HEK293 (cell line): ENCODE data around the gene DPP6.

Experiments used
- CTCF ChIA-PET: fragments of 350-600 bp; formaldehyde crosslinking; extraction: SDS; loops from one replicate; lab custom pipeline; 2021; ENCODE audit warnings: antibody characterized with exemption; lab: Yijun Ruan, JAX
- POLR2A ChIA-PET: fragments of 300-600 bp; formaldehyde crosslinking; extraction: SDS; loops from one replicate; lab custom pipeline; 2020; ENCODE audit warnings: antibody characterized with exemption, inconsistent platforms; lab: Yijun Ruan, JAX
- H3K27ac ChIP-seq: fragments of 200-500 bp; sonication (Bioruptor generic); 2 replicates; pipeline ENCODE4 v1.5.1; 2014; ENCODE audit warnings: low read depth, low read length, control low read depth, inconsistent platforms; ENCODE audit errors: extremely low read depth
- H3K36me3 ChIP-seq, 2 experiments: fragments of 200-500 bp in 1 of 2; sonication (Bioruptor generic) in 1 of 2; 1 replicate in 1 of 2; 2 replicates in 1 of 2; pipeline ENCODE4 v1.5.1; 2014 to 2017; ENCODE audit warnings: inconsistent platforms in 2 of 2, low read length in 2 of 2; ENCODE audit not compliant: control insufficient read depth in 2 of 2, insufficient read depth in 1 of 2
- H3K4me1 ChIP-seq: fragments of 200-500 bp; sonication (Bioruptor generic); 2 replicates; pipeline ENCODE4 v1.5.1; 2014; ENCODE audit warnings: mild to moderate bottlenecking, low read length, inconsistent platforms; ENCODE audit not compliant: control insufficient read depth, insufficient read depth
- H3K4me3 ChIP-seq: 2 replicates; pipeline ENCODE4 v1.5.1; 2011; ENCODE audit warnings: low read depth, mild to moderate bottlenecking, control low read depth, low read length, moderate library complexity
- H3K9me3 ChIP-seq: fragments of 200-500 bp; sonication (Bioruptor generic); 2 replicates; pipeline ENCODE4 v1.5.1; 2014; ENCODE audit warnings: low read depth, low read length, inconsistent platforms; ENCODE audit not compliant: control insufficient read depth, insufficient read depth
- FEZF1 ChIP-seq: fragments of 450-650 bp; formaldehyde crosslinking; IDR thresholded peaks from 2 replicates; pipeline ENCODE4 v1.5.1; 2016; ENCODE audit warnings: missing biosample characterization, missing genetic modification characterization
- KLF8 ChIP-seq: fragments of 450-650 bp; formaldehyde crosslinking; IDR thresholded peaks from 2 replicates; pipeline ENCODE4 v1.5.1; 2016; ENCODE audit warnings: missing biosample characterization, missing genetic modification characterization
- OSR2 ChIP-seq: fragments of 450-650 bp; formaldehyde crosslinking; IDR thresholded peaks from 2 replicates; pipeline ENCODE4 v1.5.1; 2016; ENCODE audit warnings: missing biosample characterization, missing genetic modification characterization
- OVOL3 ChIP-seq: fragments of 450-650 bp; formaldehyde crosslinking; IDR thresholded peaks from 2 replicates; pipeline ENCODE4 v1.5.1; 2016; ENCODE audit warnings: missing biosample characterization, missing genetic modification characterization
- RBAK ChIP-seq: fragments of 450-650 bp; formaldehyde crosslinking; IDR thresholded peaks from 2 replicates; pipeline ENCODE4 v1.5.1; 2016; ENCODE audit warnings: missing biosample characterization, missing genetic modification characterization
- ZBTB1 ChIP-seq: fragments of 450-650 bp; formaldehyde crosslinking; IDR thresholded peaks from 2 replicates; pipeline ENCODE4 v1.5.1; 2016; ENCODE audit warnings: missing biosample characterization, missing genetic modification characterization
- ZBTB48 ChIP-seq: fragments of 450-650 bp; formaldehyde crosslinking; IDR thresholded peaks from 2 replicates; pipeline ENCODE4 v1.5.1; 2016; ENCODE audit warnings: missing biosample characterization, missing genetic modification characterization
- ZEB2 ChIP-seq: fragments of 450-650 bp; formaldehyde crosslinking; IDR thresholded peaks from 2 replicates; pipeline ENCODE4 v1.5.1; 2016; ENCODE audit warnings: missing biosample characterization, missing genetic modification characterization
- ZFP69B ChIP-seq: fragments of 450-650 bp; formaldehyde crosslinking; IDR thresholded peaks from 2 replicates; pipeline ENCODE4 v1.5.1; 2016; ENCODE audit warnings: missing biosample characterization, missing genetic modification characterization
- ZNF132 ChIP-seq: fragments of 450-650 bp; formaldehyde crosslinking; IDR thresholded peaks from 2 replicates; pipeline ENCODE4 v1.5.1; 2017; ENCODE audit warnings: missing biosample characterization, missing genetic modification characterization, borderline replicate concordance
- ZNF146 ChIP-seq: fragments of 450-650 bp; formaldehyde crosslinking; IDR thresholded peaks from 2 replicates; pipeline ENCODE4 v1.5.1; 2016; ENCODE audit warnings: missing biosample characterization, missing genetic modification characterization
- ZNF157 ChIP-seq: fragments of 450-650 bp; formaldehyde crosslinking; IDR thresholded peaks from 2 replicates; pipeline ENCODE4 v1.5.1; 2016; ENCODE audit warnings: missing biosample characterization, missing genetic modification characterization
- ZNF174 ChIP-seq: fragments of 450-650 bp; formaldehyde crosslinking; IDR thresholded peaks from 2 replicates; pipeline ENCODE4 v1.5.0; 2017; ENCODE audit warnings: missing biosample characterization, mild to moderate bottlenecking, missing genetic modification characterization
- ZNF248 ChIP-seq: fragments of 450-650 bp; formaldehyde crosslinking; IDR thresholded peaks from 2 replicates; pipeline ENCODE4 v1.5.1; 2017; ENCODE audit warnings: missing biosample characterization, missing genetic modification characterization
- ZNF366 ChIP-seq: fragments of 450-650 bp; formaldehyde crosslinking; conservative IDR thresholded peaks from 2 replicates; pipeline ENCODE4 v1.5.1; 2016; ENCODE audit warnings: missing biosample characterization, missing genetic modification characterization
- ZNF426 ChIP-seq: fragments of 450-650 bp; formaldehyde crosslinking; IDR thresholded peaks from 2 replicates; pipeline ENCODE4 v1.5.1; 2017; ENCODE audit warnings: missing biosample characterization, missing genetic modification characterization, mild to moderate bottlenecking, inconsistent platforms, moderate library complexity
- ZNF501 ChIP-seq: fragments of 450-650 bp; formaldehyde crosslinking; IDR thresholded peaks from 2 replicates; pipeline ENCODE4 v1.5.1; 2016; ENCODE audit warnings: missing biosample characterization, missing genetic modification characterization
- ZNF521 ChIP-seq: fragments of 450-650 bp; formaldehyde crosslinking; IDR thresholded peaks from 2 replicates; pipeline ENCODE4 v1.5.1; 2017; ENCODE audit warnings: missing biosample characterization, mild to moderate bottlenecking, missing genetic modification characterization
- ZNF558 ChIP-seq: fragments of 450-650 bp; formaldehyde crosslinking; IDR thresholded peaks from 2 replicates; pipeline ENCODE4 v1.5.1; 2016; ENCODE audit warnings: missing biosample characterization, missing genetic modification characterization
- ZNF571 ChIP-seq: fragments of 450-650 bp; formaldehyde crosslinking; IDR thresholded peaks from 2 replicates; pipeline ENCODE4 v1.5.0; 2017; ENCODE audit warnings: missing biosample characterization, missing genetic modification characterization
- ZNF76 ChIP-seq: fragments of 450-650 bp; formaldehyde crosslinking; IDR thresholded peaks from 2 replicates; pipeline ENCODE4; 2016; ENCODE audit warnings: low read depth, missing biosample characterization, missing genetic modification characterization, borderline replicate concordance
- ZNF777 ChIP-seq: fragments of 450-650 bp; formaldehyde crosslinking; IDR thresholded peaks from 2 replicates; pipeline ENCODE4 v1.5.1; 2017; ENCODE audit warnings: missing biosample characterization, missing genetic modification characterization, borderline replicate concordance
- ZSCAN30 ChIP-seq: fragments of 450-650 bp; IDR thresholded peaks from 2 replicates; pipeline ENCODE4 v1.5.1; 2018; ENCODE audit warnings: missing biosample characterization, mild to moderate bottlenecking, missing genetic modification characterization, moderate library complexity
- TF ChIP-seq, protein P1 (sequence below): fragments of 450-650 bp; formaldehyde crosslinking; IDR thresholded peaks from 2 replicates; pipeline ENCODE4 v1.5.1; 2016; ENCODE audit warnings: missing biosample characterization, missing genetic modification characterization
- TF ChIP-seq, protein P2 (sequence below): fragments of 450-650 bp; formaldehyde crosslinking; IDR thresholded peaks from 2 replicates; pipeline ENCODE4 v1.5.1; 2016; ENCODE audit warnings: missing biosample characterization, missing genetic modification characterization
- TF ChIP-seq, protein P3 (sequence below): fragments of 450-650 bp; formaldehyde crosslinking; IDR thresholded peaks from 2 replicates; pipeline ENCODE4 v1.5.1; 2016; ENCODE audit warnings: missing biosample characterization, missing genetic modification characterization
- TF ChIP-seq, protein P4 (sequence below): fragments of 450-650 bp; formaldehyde crosslinking; IDR thresholded peaks from 2 replicates; pipeline ENCODE4 v1.5.1; 2016; ENCODE audit warnings: missing biosample characterization, missing genetic modification characterization
- TF ChIP-seq, protein P5 (sequence below): fragments of 450-650 bp; formaldehyde crosslinking; optimal IDR thresholded peaks from 2 replicates; pipeline ENCODE3; 2016; ENCODE audit warnings: missing biosample characterization, mild to moderate bottlenecking, missing genetic modification characterization

Gene DPP6

DNA sequence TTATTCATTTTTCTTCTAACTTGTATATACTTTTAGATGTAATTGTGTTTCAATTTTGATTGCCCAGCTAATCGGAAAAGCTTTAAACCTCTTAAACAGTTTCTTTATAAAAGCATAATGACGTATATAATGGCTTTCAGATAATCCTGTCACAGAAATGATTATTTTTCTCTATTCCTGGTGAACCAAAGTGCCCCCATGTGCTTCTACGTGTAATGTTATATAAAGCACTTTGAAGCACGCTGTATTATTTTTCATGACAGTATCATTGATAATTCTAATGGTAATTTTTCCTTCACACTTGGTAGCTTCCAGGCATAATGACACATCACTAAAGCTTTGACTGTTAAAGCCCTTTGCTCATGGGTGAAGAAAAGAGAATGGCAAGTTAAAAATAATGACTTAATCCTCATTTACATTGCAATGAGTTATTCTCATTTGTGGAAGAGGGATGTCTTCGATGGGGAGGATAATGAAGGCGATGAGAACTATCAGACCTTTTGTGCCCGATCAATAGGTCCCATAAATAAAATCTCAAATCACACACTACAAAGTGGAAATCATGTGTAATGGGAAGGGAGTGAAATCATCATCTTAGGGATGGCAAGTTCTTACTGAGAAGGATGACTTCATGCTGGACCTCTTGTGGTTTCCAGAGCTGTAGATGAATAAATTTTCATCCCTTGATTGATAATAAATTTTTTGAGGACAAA, 460.1 kb downstream of the DPP6 start:
- TF ChIP-seq ZBTB48 (tag by site-specific recombination) (no peak), ZEB2 (no peak), ZNF146 (no peak), FEZF1 (tag by site-specific recombination) (no peak), ZNF132 (tag by site-specific recombination) (no peak), ZBTB1 (no peak), ZNF248 (no peak), ZNF777 (no peak), ZNF76 (no peak), ZNF558 (tag by site-specific recombination) (no peak)
- ChIA-PET CTCF (interaction anchor here (1.0 to 2.6 kb wide), 2 partner anchors 8 kb away, joined by 5 to 12 read pairs; no protein-coding TSS in a partner anchor), POLR2A (no interaction called here)
- no peaks in the 10 kb centered on the region for H3K36me3 ChIP-seq
- no peak overlapping the region for H3K4me3 ChIP-seq
- H3K4me1 ChIP-seq = no peaks in the 10 kb centered on the region
- no peaks in the 10 kb centered on the region for H3K9me3 ChIP-seq
- no peak overlapping the region for H3K27ac ChIP-seq

DNA sequence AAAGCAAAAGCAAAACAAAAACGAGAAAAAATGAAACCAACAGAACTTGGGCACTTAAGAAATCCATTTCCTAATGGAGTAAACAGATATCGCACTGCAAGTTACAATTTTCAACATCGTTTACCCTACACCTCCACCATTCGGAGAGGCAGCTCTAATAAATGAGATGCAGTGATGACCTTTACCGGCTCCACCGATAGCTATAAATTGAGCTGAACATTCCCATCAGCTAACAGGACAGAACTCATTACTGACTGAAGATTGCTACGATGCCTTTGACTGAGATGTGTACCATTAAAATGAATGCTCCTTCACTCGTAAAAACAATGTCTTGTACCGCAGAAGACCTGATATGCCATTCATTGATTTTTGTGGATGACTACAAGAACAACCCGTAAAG, 465.6 kb downstream of the DPP6 start:
- ChIA-PET POLR2A (no interaction called here), CTCF (no interaction called here)
- Histone ChIP-seq H3K4me1 (no peaks in the 10 kb centered on the region), H3K4me3 (no peak overlapping the region), H3K9me3 (no peaks in the 10 kb centered on the region), H3K36me3 (no peaks in the 10 kb centered on the region), H3K27ac (no peak overlapping the region)
- TF ChIP-seq RBAK (tag by site-specific recombination) (no peak), ZNF777 (no peak), ZNF366 (tag by site-specific recombination) (no peak), ZNF174 (tag by site-specific recombination) (no peak), ZFP69B (no peak)
- TF ChIP-seq, protein P1, sequence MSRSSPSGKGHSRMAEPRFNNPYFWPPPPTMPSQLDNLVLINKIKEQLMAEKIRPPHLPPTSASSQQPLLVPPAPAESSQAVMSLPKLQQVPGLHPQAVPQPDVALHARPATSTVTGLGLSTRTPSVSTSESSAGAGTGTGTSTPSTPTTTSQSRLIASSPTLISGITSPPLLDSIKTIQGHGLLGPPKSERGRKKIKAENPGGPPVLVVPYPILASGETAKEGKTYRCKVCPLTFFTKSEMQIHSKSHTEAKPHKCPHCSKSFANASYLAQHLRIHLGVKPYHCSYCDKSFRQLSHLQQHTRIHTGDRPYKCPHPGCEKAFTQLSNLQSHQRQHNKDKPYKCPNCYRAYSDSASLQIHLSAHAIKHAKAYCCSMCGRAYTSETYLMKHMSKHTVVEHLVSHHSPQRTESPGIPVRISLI = no peak
- TF ChIP-seq, protein P2, sequence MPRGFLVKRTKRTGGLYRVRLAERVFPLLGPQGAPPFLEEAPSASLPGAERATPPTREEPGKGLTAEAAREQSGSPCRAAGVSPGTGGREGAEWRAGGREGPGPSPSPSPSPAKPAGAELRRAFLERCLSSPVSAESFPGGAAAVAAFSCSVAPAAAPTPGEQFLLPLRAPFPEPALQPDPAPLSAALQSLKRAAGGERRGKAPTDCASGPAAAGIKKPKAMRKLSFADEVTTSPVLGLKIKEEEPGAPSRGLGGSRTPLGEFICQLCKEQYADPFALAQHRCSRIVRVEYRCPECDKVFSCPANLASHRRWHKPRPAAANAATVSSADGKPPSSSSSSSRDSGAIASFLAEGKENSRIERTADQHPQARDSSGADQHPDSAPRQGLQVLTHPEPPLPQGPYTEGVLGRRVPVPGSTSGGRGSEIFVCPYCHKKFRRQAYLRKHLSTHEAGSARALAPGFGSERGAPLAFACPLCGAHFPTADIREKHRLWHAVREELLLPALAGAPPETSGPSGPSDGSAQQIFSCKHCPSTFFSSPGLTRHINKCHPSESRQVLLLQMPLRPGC (tag by site-specific recombination) = no peak

DNA sequence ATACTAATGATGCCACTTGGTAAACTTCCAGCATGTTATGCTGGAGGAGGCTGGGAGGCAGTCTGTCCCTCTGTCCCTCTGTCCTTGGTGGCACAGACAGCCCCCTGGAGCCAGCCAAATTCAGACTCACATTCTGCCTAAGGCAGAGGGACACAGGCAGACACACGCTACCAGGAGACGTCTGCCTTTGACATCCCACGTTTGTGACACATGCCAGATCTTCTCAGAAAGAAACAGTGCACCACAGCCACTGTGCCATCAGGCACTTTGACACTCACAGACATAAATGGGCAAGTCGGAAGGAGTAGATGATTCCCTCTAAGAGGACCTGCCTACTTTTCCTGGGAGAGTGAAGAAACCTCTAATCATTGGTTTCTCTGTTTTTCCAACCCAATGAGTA, 467.0 kb downstream of the DPP6 start:
- no peaks in the 10 kb centered on the region for H3K4me1 ChIP-seq
- CTCF ChIA-PET = no interaction called here
- TF ChIP-seq, protein P3, sequence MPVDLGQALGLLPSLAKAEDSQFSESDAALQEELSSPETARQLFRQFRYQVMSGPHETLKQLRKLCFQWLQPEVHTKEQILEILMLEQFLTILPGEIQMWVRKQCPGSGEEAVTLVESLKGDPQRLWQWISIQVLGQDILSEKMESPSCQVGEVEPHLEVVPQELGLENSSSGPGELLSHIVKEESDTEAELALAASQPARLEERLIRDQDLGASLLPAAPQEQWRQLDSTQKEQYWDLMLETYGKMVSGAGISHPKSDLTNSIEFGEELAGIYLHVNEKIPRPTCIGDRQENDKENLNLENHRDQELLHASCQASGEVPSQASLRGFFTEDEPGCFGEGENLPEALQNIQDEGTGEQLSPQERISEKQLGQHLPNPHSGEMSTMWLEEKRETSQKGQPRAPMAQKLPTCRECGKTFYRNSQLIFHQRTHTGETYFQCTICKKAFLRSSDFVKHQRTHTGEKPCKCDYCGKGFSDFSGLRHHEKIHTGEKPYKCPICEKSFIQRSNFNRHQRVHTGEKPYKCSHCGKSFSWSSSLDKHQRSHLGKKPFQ (tag by site-specific recombination) = no peak
- TF ChIP-seq, protein P4, sequence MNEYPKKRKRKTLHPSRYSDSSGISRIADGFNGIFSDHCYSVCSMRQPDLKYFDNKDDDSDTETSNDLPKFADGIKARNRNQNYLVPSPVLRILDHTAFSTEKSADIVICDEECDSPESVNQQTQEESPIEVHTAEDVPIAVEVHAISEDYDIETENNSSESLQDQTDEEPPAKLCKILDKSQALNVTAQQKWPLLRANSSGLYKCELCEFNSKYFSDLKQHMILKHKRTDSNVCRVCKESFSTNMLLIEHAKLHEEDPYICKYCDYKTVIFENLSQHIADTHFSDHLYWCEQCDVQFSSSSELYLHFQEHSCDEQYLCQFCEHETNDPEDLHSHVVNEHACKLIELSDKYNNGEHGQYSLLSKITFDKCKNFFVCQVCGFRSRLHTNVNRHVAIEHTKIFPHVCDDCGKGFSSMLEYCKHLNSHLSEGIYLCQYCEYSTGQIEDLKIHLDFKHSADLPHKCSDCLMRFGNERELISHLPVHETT (tag by site-specific recombination) = no peak
- TF ChIP-seq, protein P5, sequence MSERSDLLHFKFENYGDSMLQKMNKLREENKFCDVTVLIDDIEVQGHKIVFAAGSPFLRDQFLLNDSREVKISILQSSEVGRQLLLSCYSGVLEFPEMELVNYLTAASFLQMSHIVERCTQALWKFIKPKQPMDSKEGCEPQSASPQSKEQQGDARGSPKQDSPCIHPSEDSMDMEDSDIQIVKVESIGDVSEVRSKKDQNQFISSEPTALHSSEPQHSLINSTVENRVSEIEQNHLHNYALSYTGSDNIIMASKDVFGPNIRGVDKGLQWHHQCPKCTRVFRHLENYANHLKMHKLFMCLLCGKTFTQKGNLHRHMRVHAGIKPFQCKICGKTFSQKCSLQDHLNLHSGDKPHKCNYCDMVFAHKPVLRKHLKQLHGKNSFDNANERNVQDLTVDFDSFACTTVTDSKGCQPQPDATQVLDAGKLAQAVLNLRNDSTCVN = no peak
- TF ChIP-seq ZNF571 (tag by site-specific recombination) (no peak), ZNF157 (no peak), ZNF501 (tag by site-specific recombination) (no peak), OSR2 (tag by site-specific recombination) (no peak), ZSCAN30 (tag by site-specific recombination) (no peak), FEZF1 (tag by site-specific recombination) (no peak), OVOL3 (tag by site-specific recombination) (no peak), ZNF521 (no peak), ZNF426 (tag by site-specific recombination) (no peak), KLF8 (tag by site-specific recombination) (no peak)

More for the DNA sequence above, 467.0 kb downstream of the DPP6 start:
- Histone ChIP-seq H3K27ac (no peak overlapping the region), H3K36me3 (no peaks in the 10 kb centered on the region), H3K4me3 (no peak overlapping the region), H3K9me3 (no peaks in the 10 kb centered on the region)
- POLR2A ChIA-PET = no interaction called here
